Measurements from ENCODE around the gene MAPKAP1.

DNA sequence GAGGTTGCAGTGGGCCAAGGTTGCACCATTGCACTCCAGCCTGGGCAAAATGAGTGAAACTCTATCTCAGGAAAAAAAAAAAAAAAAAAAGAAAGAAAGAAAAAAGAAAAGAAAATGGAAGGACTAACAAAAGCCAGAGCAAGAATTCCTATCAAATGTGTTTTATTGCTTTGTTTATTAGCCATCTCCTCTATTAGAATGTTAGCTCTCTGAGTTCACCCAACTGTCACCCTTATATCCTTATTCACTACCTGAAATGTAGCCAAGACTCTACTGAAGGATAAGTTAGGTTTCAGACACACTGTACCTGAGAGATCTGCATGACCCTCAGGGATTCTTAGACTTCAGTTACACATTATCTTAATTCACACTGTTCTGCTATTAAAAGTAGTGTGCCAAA, 177.9 kb downstream of the MAPKAP1 start:
- TF ChIP-seq, protein P1, sequence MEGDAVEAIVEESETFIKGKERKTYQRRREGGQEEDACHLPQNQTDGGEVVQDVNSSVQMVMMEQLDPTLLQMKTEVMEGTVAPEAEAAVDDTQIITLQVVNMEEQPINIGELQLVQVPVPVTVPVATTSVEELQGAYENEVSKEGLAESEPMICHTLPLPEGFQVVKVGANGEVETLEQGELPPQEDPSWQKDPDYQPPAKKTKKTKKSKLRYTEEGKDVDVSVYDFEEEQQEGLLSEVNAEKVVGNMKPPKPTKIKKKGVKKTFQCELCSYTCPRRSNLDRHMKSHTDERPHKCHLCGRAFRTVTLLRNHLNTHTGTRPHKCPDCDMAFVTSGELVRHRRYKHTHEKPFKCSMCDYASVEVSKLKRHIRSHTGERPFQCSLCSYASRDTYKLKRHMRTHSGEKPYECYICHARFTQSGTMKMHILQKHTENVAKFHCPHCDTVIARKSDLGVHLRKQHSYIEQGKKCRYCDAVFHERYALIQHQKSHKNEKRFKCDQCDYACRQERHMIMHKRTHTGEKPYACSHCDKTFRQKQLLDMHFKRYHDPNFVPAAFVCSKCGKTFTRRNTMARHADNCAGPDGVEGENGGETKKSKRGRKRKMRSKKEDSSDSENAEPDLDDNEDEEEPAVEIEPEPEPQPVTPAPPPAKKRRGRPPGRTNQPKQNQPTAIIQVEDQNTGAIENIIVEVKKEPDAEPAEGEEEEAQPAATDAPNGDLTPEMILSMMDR (IDR thresholded peaks at IDR 0.05) = no peak
- no peak for TF ChIP-seq POLR2A (IDR thresholded peaks at IDR 0.05)
